Prostate gland (tissue), 2 donors: ENCODE measurements around the gene ZNF429. TPM values are rescaled to one million over a fixed set of nuclear protein-coding genes. Genes with fewer than 3 reads are reported as not detected.
"Not testable (repeated sequence)": the region's sequence is repeated elsewhere in the genome, so short reads cannot be mapped to it uniquely, and the experiment has no call there.

Source experiments
- DNase-seq: peaks from one replicate; pipeline ENCODE4 v3.0.0-alpha.2; 2019; ENCODE audit warnings: low spot score
- H3K27ac ChIP-seq, 2 donors: fragments of 200-600 bp; sonication (generic); 2 replicates each; pipeline ENCODE4 v1.5.1; 2017 to 2019
- H3K27me3 ChIP-seq: fragments of 200-600 bp; sonication (generic); replicated peaks from 2 replicates; pipeline ENCODE4 v1.5.1; 2019; ENCODE audit not compliant: insufficient read depth
- H3K36me3 ChIP-seq, 2 donors: fragments of 200-600 bp; sonication (generic); 1 replicate in 1 of 2; 2 replicates in 1 of 2; pipeline versions ENCODE4 v1.5.1 to v1.8.1; 2017 to 2019
- H3K4me1 ChIP-seq: fragments of 200-600 bp; sonication (generic); replicated peaks from 2 replicates; pipeline ENCODE4 v1.5.1; 2019
- H3K4me3 ChIP-seq, 2 donors: fragments of 200-600 bp; sonication (generic); 2 replicates each; pipeline ENCODE4 v1.5.1; 2017 to 2019
- H3K9me3 ChIP-seq: fragments of 200-600 bp; sonication (generic); 2 replicates; pipeline ENCODE4 v1.5.1; 2017
- POLR2A ChIP-seq: fragments of 450-650 bp; IDR thresholded peaks from one replicate; pipeline ENCODE4 v1.6.1; 2016; ENCODE audit warnings: antibody characterized with exemption, mild to moderate bottlenecking
- POLR2AphosphoS5 ChIP-seq: sonication (generic); formaldehyde crosslinking; IDR thresholded peaks from one replicate; pipeline ENCODE4 v1.6.1; 2017; ENCODE audit warnings: antibody characterized with exemption
- WGBS: methylation state at CpG from one replicate; pipeline ENCODE4 v1.1.5; 2018; 5-methylcytosine and 5-hydroxymethylcytosine counted together
- intact Hi-C: fragments of 100-400 bp; cut with DNase I; formaldehyde crosslinking; loops from one replicate; pipeline ENCODE4 v1.14.2; 2022
- total RNA-seq, 2 donors: library from RNA; depleted of rRNA; stranded (reverse); fragments of >200 nt; gene quantifications; one replicate each; pipeline ENCODE4 v1.1.0, GENCODE V29; 2016
- TF ChIP-seq, protein P1 (sequence below), 4 experiments: fragments of 200-600 bp in 2 of 4; fragments of 450-650 bp in 2 of 4; sonication (generic) in 2 of 4; IDR thresholded peaks; 1 replicate in 3 of 4; 2 replicates in 1 of 4; pipeline ENCODE4 v1.5.1; 2016 to 2019; ENCODE audit warnings: antibody characterized with exemption in 4 of 4, mild to moderate bottlenecking in 2 of 4, moderate library complexity in 2 of 4

ZNF429 gene
- total RNA-seq, 2 donors from 2014 or later, result 22.7 TPM

GRCh38 chr19:21491146-21491545, 14.3 kb upstream of the ZNF429 start:
- Histone ChIP-seq H3K27ac (no peak overlapping the region), H3K9me3 (no peaks in the 10 kb centered on the region), H3K4me3 (no peak overlapping the region), H3K4me1 (no peaks in the 10 kb centered on the region), H3K36me3 (no peaks in the 10 kb centered on the region), H3K27me3 (no peaks in the 10 kb centered on the region)
- TF ChIP-seq POLR2A (no peak), POLR2AphosphoS5 (no peak)
- TF ChIP-seq, protein P1, sequence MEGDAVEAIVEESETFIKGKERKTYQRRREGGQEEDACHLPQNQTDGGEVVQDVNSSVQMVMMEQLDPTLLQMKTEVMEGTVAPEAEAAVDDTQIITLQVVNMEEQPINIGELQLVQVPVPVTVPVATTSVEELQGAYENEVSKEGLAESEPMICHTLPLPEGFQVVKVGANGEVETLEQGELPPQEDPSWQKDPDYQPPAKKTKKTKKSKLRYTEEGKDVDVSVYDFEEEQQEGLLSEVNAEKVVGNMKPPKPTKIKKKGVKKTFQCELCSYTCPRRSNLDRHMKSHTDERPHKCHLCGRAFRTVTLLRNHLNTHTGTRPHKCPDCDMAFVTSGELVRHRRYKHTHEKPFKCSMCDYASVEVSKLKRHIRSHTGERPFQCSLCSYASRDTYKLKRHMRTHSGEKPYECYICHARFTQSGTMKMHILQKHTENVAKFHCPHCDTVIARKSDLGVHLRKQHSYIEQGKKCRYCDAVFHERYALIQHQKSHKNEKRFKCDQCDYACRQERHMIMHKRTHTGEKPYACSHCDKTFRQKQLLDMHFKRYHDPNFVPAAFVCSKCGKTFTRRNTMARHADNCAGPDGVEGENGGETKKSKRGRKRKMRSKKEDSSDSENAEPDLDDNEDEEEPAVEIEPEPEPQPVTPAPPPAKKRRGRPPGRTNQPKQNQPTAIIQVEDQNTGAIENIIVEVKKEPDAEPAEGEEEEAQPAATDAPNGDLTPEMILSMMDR (IDR thresholded peaks at IDR 0.05), result no peak
- DNase-seq, result no peak
- WGBS, result 74% methylated on average over 4 of the region's 4 CpGs
- intact Hi-C loops, result no loop called here

DNA sequence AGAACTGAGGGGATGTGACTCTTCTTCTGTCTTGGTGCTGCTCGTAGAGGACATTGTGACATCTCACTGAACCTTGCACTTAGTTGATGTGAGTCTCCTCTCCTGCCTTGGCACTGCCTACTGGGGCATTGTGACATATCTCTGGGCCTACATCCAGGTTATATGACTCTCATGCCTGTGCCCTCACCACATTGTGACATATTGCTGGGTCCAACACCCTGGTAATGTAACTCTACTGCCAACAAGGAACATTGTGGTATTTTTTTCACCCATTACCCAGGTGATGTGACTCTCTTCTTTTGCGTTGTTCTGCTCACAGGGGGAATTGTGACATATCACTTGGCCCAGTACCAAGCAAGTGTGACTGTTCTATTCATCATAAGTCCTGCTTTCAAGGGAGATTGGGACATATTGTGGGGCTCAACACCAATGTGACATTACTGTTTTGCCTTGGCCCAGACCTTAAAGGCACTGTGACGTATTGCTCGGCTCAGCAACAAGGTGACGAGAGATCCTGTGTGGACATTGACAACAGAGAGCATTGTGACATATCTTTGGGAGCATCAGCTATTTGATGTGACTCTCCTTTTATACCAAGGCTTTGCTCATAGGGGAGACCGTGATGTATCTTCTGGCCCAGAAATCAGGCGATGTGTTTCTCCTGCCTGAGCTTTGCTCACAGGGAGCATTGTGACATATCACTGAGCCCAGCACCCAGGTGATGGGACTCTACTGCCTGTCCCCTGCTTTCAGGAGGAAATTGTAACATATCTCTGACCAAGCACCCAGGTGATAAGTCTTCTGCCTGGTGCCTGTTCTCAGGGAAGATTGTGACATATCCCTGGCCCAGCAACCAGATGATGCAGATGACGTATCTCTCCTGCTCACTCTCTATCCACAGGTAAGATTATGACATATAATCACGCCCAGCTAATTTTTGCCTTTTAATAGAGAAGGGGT, 12.2 kb upstream of the ZNF429 start:
- Histone ChIP-seq H3K4me1 (no peaks in the 10 kb centered on the region), H3K27me3 (no peaks in the 10 kb centered on the region), H3K9me3 (no peaks in the 10 kb centered on the region), H3K36me3 (no peaks in the 10 kb centered on the region), H3K27ac (no peak overlapping the region), H3K4me3 (no peak overlapping the region)
- no peak for TF ChIP-seq POLR2AphosphoS5
- TF ChIP-seq, protein P1 (IDR thresholded peaks at IDR 0.05), result no peak
- intact Hi-C loops, result no loop called here
- DNase-seq, result no peak
- WGBS, result 93% methylated on average over 9 of the region's 9 CpGs

- 95% methylated on average over 4 of the region's 4 CpGs for WGBS
- intact Hi-C loops, result no loop called here
- TF ChIP-seq POLR2AphosphoS5, result no peak
- TF ChIP-seq, protein P1 (IDR thresholded peaks at IDR 0.05), result no peak
- no peak for DNase-seq
- Histone ChIP-seq H3K27me3 (no peaks in the 10 kb centered on the region), H3K36me3 (no peaks in the 10 kb centered on the region), H3K4me3 (no peak overlapping the region), H3K4me1 (no peaks in the 10 kb centered on the region), H3K27ac (no peak overlapping the region), H3K9me3 (no peaks in the 10 kb centered on the region)
Measured at GRCh38 chr19:21496876-21497275, 8.5 kb upstream of the ZNF429 start.

- H3K27ac ChIP-seq, result no peak overlapping the region
- 100% methylated on average over 2 of the region's 2 CpGs for WGBS
- no peak overlapping the region for H3K4me3 ChIP-seq
- no peaks in the 10 kb centered on the region for H3K36me3 ChIP-seq
- intact Hi-C loops, result no loop called here
- TF ChIP-seq POLR2A (no peak), POLR2AphosphoS5 (no peak)
- TF ChIP-seq, protein P1 (IDR thresholded peaks at IDR 0.05), result no peak
- H3K9me3 ChIP-seq, result no peaks in the 10 kb centered on the region
- no peak for DNase-seq
- H3K27me3 ChIP-seq, result no peaks in the 10 kb centered on the region
- no peaks in the 10 kb centered on the region for H3K4me1 ChIP-seq
Measured at GRCh38 chr19:21498651-21499050, 6.8 kb upstream of the ZNF429 start.

DNA sequence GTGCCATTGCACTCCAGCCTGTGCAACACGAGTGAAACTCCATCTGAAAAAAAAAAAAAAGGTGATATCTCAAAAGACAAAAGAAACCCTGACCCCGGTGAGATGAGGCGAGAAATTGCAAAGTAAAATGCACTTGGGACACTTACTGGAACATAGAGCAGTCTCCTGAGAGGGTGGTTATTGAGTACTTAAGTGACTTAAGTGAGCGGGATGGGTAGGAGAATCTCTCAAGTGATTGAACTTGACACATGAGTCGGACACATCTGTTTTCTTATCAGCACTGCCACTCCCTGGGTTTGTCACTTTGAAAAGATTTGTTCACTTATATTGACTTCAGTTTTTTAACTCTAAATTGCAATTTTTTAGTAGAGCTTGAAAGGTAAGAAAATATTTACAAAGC, 2.8 kb downstream of the ZNF429 start:
- intact Hi-C loops, result loop anchor here (10.0 kb wide), 1 partner anchor 97 kb away; no protein-coding TSS in a partner anchor
- no peak for DNase-seq
- no peaks in the 10 kb centered on the region for H3K36me3 ChIP-seq
- 94% methylated on average over 5 of the region's 5 CpGs for WGBS
- no peak overlapping the region for H3K27ac ChIP-seq
- no peaks in the 10 kb centered on the region for H3K9me3 ChIP-seq
- no peaks in the 10 kb centered on the region for H3K4me1 ChIP-seq
- TF ChIP-seq POLR2A (no peak), POLR2AphosphoS5 (no peak)
- TF ChIP-seq, protein P1 (IDR thresholded peaks at IDR 0.05), result no peak
- no peak overlapping the region for H3K4me3 ChIP-seq
- H3K27me3 ChIP-seq, result no peaks in the 10 kb centered on the region

GRCh38 chr19:21511058-21511457, 5.7 kb downstream of the ZNF429 start:
- 93% methylated on average over 23 of the region's 25 CpGs for WGBS
- intact Hi-C loops, H3K4me3 ChIP-seq, H3K4me1 ChIP-seq, H3K9me3 ChIP-seq, H3K27ac ChIP-seq, DNase-seq, H3K27me3 ChIP-seq, H3K36me3 ChIP-seq: not testable (repeated sequence)

GRCh38 chr19:21512609-21513008, 7.2 kb downstream of the ZNF429 start:
- H3K4me1 ChIP-seq, H3K4me3 ChIP-seq, DNase-seq, H3K9me3 ChIP-seq, H3K27me3 ChIP-seq, H3K27ac ChIP-seq, H3K36me3 ChIP-seq, intact Hi-C loops: not testable (repeated sequence)
- 89% methylated on average over 7 of the region's 7 CpGs for WGBS
